B cell (primary cell): ENCODE data around the gene PSME3IP1. TPM values are rescaled to one million over a fixed set of nuclear protein-coding genes. Genes with fewer than 3 reads are reported as not detected.

ENCODE experiments used
- ATAC-seq: fragments of 200-7000 bp; cut with Tn5 transposase; one replicate; pipeline ENCODE4 v1.10.0; 2021; ENCODE audit warnings: low read depth, mild to moderate bottlenecking, moderate number of reproducible peaks, moderate library complexity
- CTCF ChIA-PET: fragments of 350-600 bp; sonication (Branson Sonifier 250); formaldehyde crosslinking; loops from one replicate; lab custom pipeline; 2021; ENCODE audit warnings: antibody characterized with exemption, inconsistent platforms; lab: Charles Lee
- POLR2A ChIA-PET: fragments of 350-600 bp; sonication (Branson Sonifier 250); formaldehyde crosslinking; loops from one replicate; lab custom pipeline; 2021; ENCODE audit warnings: antibody characterized with exemption; lab: Charles Lee
- DNase-seq: peaks from one replicate; pipeline ENCODE4 v3.0.0; 2013
- H2AFZ ChIP-seq: 2 replicates; pipeline ENCODE4 v1.6.1; 2012; ENCODE audit warnings: mild to moderate bottlenecking, low read depth, low read length; ENCODE audit not compliant: insufficient read depth, poor library complexity, severe bottlenecking
- H3K27ac ChIP-seq, 2 donors: 1 replicate in 1 of 2; 2 replicates in 1 of 2; pipeline ENCODE4 v1.5.1; 2012 to 2013; ENCODE audit warnings: low read length in 2 of 2, mild to moderate bottlenecking in 2 of 2, moderate library complexity in 1 of 2
- H3K27me3 ChIP-seq, 4 experiments: fragments of 200-600 bp in 1 of 4; sonication (generic) in 1 of 4; replicated peaks in 1 of 4; 1 replicate in 2 of 4; 2 replicates in 2 of 4; pipeline versions ENCODE4 v1.6.1 to v1.7.0; 2013 to 2016; ENCODE audit warnings: low read length in 3 of 4, mild to moderate bottlenecking in 2 of 4, mixed read lengths in 1 of 4, moderate library complexity in 1 of 4; ENCODE audit not compliant: insufficient read depth in 4 of 4, control insufficient read depth in 3 of 4; ENCODE audit errors: control extremely low read depth in 1 of 4
- H3K36me3 ChIP-seq, 2 experiments: replicated peaks in 1 of 2; 1 replicate in 1 of 2; 2 replicates in 1 of 2; pipeline versions ENCODE4 v1.6.1 to v1.7.1; 2013; ENCODE audit warnings: low read length in 1 of 2; ENCODE audit not compliant: insufficient read depth in 2 of 2, control insufficient read depth in 1 of 2; ENCODE audit errors: control extremely low read depth in 1 of 2, extremely low read depth in 1 of 2
- H3K4me1 ChIP-seq, 2 donors: fragments of 200-600 bp in 1 of 2; sonication (generic) in 1 of 2; 1 replicate in 1 of 2; 2 replicates in 1 of 2; pipeline versions ENCODE4 v1.5.1 to v1.6.1; 2013 to 2017; ENCODE audit warnings: low read length in 2 of 2; ENCODE audit not compliant: control insufficient read depth in 2 of 2, insufficient read depth in 2 of 2
- H3K4me2 ChIP-seq: replicated peaks from 2 replicates; pipeline ENCODE3; 2012; ENCODE audit warnings: mild to moderate bottlenecking, low read depth, low read length; ENCODE audit not compliant: poor library complexity, severe bottlenecking
- H3K4me3 ChIP-seq, 5 experiments: fragments of 200-600 bp in 1 of 5; sonication (generic) in 1 of 5; 1 replicate in 3 of 5; 2 replicates in 2 of 5; pipeline versions ENCODE4 v1.5.1 to v1.7.0; 2011 to 2016; ENCODE audit warnings: low read length in 4 of 5, mild to moderate bottlenecking in 4 of 5, low read depth in 2 of 5, control low read depth in 1 of 5, moderate library complexity in 1 of 5; ENCODE audit not compliant: insufficient read depth in 1 of 5; ENCODE audit errors: control extremely low read depth in 1 of 5, extremely low read depth in 1 of 5
- H3K79me2 ChIP-seq: fragments of 200-600 bp; sonication (generic); one replicate; pipeline ENCODE4 v1.6.0; 2016; ENCODE audit warnings: low read length; ENCODE audit not compliant: control insufficient read depth, insufficient read depth
- H3K9ac ChIP-seq: fragments of 200-600 bp; sonication (generic); 2 replicates; pipeline ENCODE4 v1.6.1; 2017; ENCODE audit warnings: mild to moderate bottlenecking, low read length, moderate library complexity
- H3K9me3 ChIP-seq, 3 donors: one replicate each; pipeline versions ENCODE4 v1.6.1 to v1.7.1; 2013; ENCODE audit warnings: low read length in 2 of 3; ENCODE audit not compliant: control insufficient read depth in 2 of 3, insufficient read depth in 1 of 3; ENCODE audit errors: control extremely low read depth in 1 of 3
- H4K20me1 ChIP-seq: 2 replicates; pipeline ENCODE4 v1.6.0; 2012; ENCODE audit warnings: mild to moderate bottlenecking, low read length; ENCODE audit not compliant: insufficient read depth, control insufficient read depth, poor library complexity, severe bottlenecking
- H3K27ac Mint-ChIP-seq: one replicate; pipeline ENCODE4 v1.8.0; 2021; ENCODE audit warnings: mixed read lengths
- H3K27me3 Mint-ChIP-seq: one replicate; pipeline ENCODE4 v1.8.0; 2021; ENCODE audit warnings: mixed read lengths
- H3K4me1 Mint-ChIP-seq: one replicate; pipeline ENCODE4 v1.8.0; 2021; ENCODE audit warnings: mixed read lengths
- H3K4me3 Mint-ChIP-seq: one replicate; pipeline ENCODE4 v1.8.0; 2021; ENCODE audit warnings: mixed read lengths
- H3K9me3 Mint-ChIP-seq: one replicate; pipeline ENCODE4 v1.8.0; 2022; ENCODE audit warnings: mixed read lengths; ENCODE audit not compliant: insufficient read depth
- CTCF ChIP-seq: fragments of 200-600 bp; IDR thresholded peaks from one replicate; pipeline ENCODE4 v1.8.0; 2022; ENCODE audit warnings: antibody characterized with exemption, mild to moderate bottlenecking
- EZH2 ChIP-seq: IDR thresholded peaks from 2 replicates; pipeline ENCODE4 v1.6.1; 2012; ENCODE audit warnings: borderline replicate concordance, low read depth, mild to moderate bottlenecking, moderate library complexity, low read length; ENCODE audit not compliant: insufficient read depth, poor library complexity, severe bottlenecking
- WGBS: methylation state at CpG from one replicate; pipeline ENCODE4 v1.1.5; 2013; ENCODE audit warnings: missing lambda C conversion rate; ENCODE audit not compliant: insufficient coverage; 5-methylcytosine and 5-hydroxymethylcytosine counted together
- intact Hi-C: fragments of 100-400 bp; cut with micrococcal nuclease; formaldehyde crosslinking; loops from one replicate; pipeline ENCODE4 v1.10.0; 2022
- polyA plus RNA-seq: library from polyadenylated mRNA; depleted of rRNA; stranded (reverse); fragments of >200 nt; gene quantifications from 2 replicates; pipeline ENCODE4 v1.2.3, GENCODE V29; 2012
- total RNA-seq, 2 donors: library from RNA; stranded (reverse); fragments of 120-200 nt in 1 of 2; gene quantifications; 1 replicate in 1 of 2; 2 replicates in 1 of 2; pipeline versions ENCODE4 v1.2.3 to v1.2.4, GENCODE V29; 2013 to 2022

Gene PSME3IP1
- total and polyA plus RNA-seq, 2 donors (not counting 1 experiment from before 2014, with no cell fraction given) = 125 to 166 TPM

- no peaks in the 10 kb centered on the region for H3K9me3 Mint-ChIP-seq
- no peak overlapping the region for H3K4me3 ChIP-seq
- no peaks in the 10 kb centered on the region for H3K27me3 Mint-ChIP-seq
- no peak overlapping the region for H3K4me2 ChIP-seq
- peaks cover 0 to 7% of the 10 kb centered on the region in 2 donors for H3K4me1 ChIP-seq
- ATAC-seq (no peak), DNase-seq (no peak)
- no peaks in the 10 kb centered on the region for H3K27me3 ChIP-seq
- H2AFZ ChIP-seq = no peak overlapping the region
- peaks cover 3 to 13% of the 10 kb centered on the region in 2 experiments for H3K36me3 ChIP-seq
- intact Hi-C loops = no loop called here
- 100% methylated on average over 1 of the region's 3 CpGs for WGBS
- peaks cover 71% of the 10 kb centered on the region for H3K79me2 ChIP-seq
- TF ChIP-seq EZH2 (no peak), CTCF (no peak)
- H3K9me3 ChIP-seq = no peaks in the 10 kb centered on the region
- no peak overlapping the region for H3K4me3 Mint-ChIP-seq
- H4K20me1 ChIP-seq = peaks cover 27% of the 10 kb centered on the region
- CTCF ChIA-PET = interaction anchor here (0.6 kb wide), 1 partner anchor 168 kb away, joined by 3 read pairs; no protein-coding TSS in a partner anchor
- no peak overlapping the region for H3K9ac ChIP-seq
- POLR2A ChIA-PET = no interaction called here
- H3K27ac Mint-ChIP-seq = no peak overlapping the region
- no peak overlapping the region for H3K27ac ChIP-seq
- H3K4me1 Mint-ChIP-seq = peaks cover 20% of the 10 kb centered on the region
These were observed 6.5 kb downstream of the PSME3IP1 start for GRCh38 chr16:57179215-57179828.

DNA sequence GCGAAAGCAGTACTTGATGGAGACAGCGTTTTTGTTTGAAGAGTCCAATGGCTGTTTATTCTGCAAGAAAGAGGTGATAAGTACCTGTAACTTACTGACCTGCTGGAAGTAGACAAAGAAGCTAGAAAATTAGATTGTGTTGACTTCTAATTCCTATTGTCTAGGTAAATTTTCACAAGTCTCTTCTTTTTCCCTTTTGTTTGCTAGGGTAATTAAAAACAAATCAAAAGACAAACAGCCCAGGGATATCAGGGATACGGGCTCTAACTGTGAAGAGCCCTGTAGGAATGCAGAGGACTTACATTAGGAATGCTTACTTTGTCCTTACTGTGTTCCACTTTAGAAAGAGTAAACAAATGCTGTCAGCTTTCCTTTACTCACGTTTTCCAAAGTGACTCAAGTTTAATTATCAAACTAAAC is 7.0 kb downstream of the PSME3IP1 start:
- Mint-ChIP-seq H3K27ac (no peak overlapping the region), H3K4me1 (peaks cover 15% of the 10 kb centered on the region), H3K9me3 (no peaks in the 10 kb centered on the region), H3K27me3 (no peaks in the 10 kb centered on the region), H3K4me3 (no peak overlapping the region)
- Histone ChIP-seq H2AFZ (no peak overlapping the region), H3K4me3 (no peak overlapping the region), H3K9ac (no peak overlapping the region), H3K79me2 (peaks cover 66% of the 10 kb centered on the region), H4K20me1 (peaks cover 27% of the 10 kb centered on the region), H3K27me3 (no peaks in the 10 kb centered on the region), H3K27ac (no peak overlapping the region), H3K4me2 (no peak overlapping the region), H3K36me3 (peaks cover 3 to 13% of the 10 kb centered on the region in 2 experiments), H3K4me1 (peaks cover 0 to 3% of the 10 kb centered on the region in 2 donors), H3K9me3 (no peaks in the 10 kb centered on the region)
- ChIA-PET POLR2A (no interaction called here), CTCF (no interaction called here)
- TF ChIP-seq EZH2 (no peak), CTCF (no peak)
- intact Hi-C loops = no loop called here
- WGBS = no CpG with 5 or more reads among the region's 4 CpGs
- no peak for ATAC-seq
- DNase-seq = no peak
